ENCODE data around the gene SDHAF3. TPM values are rescaled to one million over a fixed set of nuclear protein-coding genes. Genes with fewer than 3 reads are reported as not detected.

Gene SDHAF3
- total RNA-seq, 1 experiment from 2014 or later: 25.0 TPM

GRCh38 chr7:97096037-97096436, 21.5 kb upstream of the SDHAF3 start:
- Histone ChIP-seq H3K27ac (ENCODE audit: low read depth, low read length) (no peak overlapping the region), H3K9ac (ENCODE audit: low read length) (no peak overlapping the region), H3K9me2 (ENCODE audit: insufficient read depth) (no peaks in the 10 kb centered on the region), H3K4me3 (replicated peaks in 1 of 2; ENCODE audit: low read depth in 1 of 2, low read length in 2 of 2) (no peak overlapping the region), H3K4me2 (ENCODE audit: low read length) (no peak overlapping the region), H3K9me3 (ENCODE audit: control insufficient read depth in 1 of 2, insufficient read depth in 1 of 2, low read depth in 1 of 2, low read length in 2 of 2) (no peaks in the 10 kb centered on the region), H2AFZ (ENCODE audit: low read depth, low read length, poor library complexity, severe bottlenecking) (no peak overlapping the region), H3K4me1 (ENCODE audit: control insufficient read depth in 1 of 2, insufficient read depth in 2 of 2, low read length in 2 of 2) (no peaks in the 10 kb centered on the region), H4K20me1 (ENCODE audit: insufficient read depth) (no peaks in the 10 kb centered on the region), H3K36me3 (ENCODE audit: control insufficient read depth in 1 of 2, insufficient read depth in 2 of 2, low read length in 2 of 2) (no peaks in the 10 kb centered on the region), H3K79me2 (ENCODE audit: insufficient read depth, low read length) (no peaks in the 10 kb centered on the region), H3K27me3 (ENCODE audit: insufficient read depth, low read length) (peaks cover 9% of the 10 kb centered on the region; the same call in 1 of the 2 replicates)
- intact Hi-C loops (cut with micrococcal nuclease): no loop called here
- ChIA-PET RAD21 (ENCODE audit: low non-redundant PET in 1 of 2, low total read pairs in 2 of 2, uncharacterized antibody in 2 of 2, unreplicated experiment in 2 of 2) (no interaction called here), POLR2A (no interaction called here), CTCF (interaction anchor here (1.9 kb wide), 1 partner anchor 9 kb away, joined by 6 read pairs; no protein-coding TSS in a partner anchor)
- no peak for ATAC-seq
- BruUV-seq (replicated peaks): no TSS peak
- DNase-seq (ENCODE audit: low read depth, low spot score): no peak
- TF ChIP-seq ZNF274 (IDR thresholded peaks at IDR 0.05; ENCODE audit: low read depth, low read length) (no peak), ATF3 (IDR thresholded peaks at IDR 0.05) (no peak), POLR2A (IDR thresholded peaks at IDR 0.05; ENCODE audit: borderline replicate concordance, extremely low read depth, insufficient read depth, insufficient read length) (no peak), SRF (IDR thresholded peaks at IDR 0.05; ENCODE audit: low read depth) (no peak), YY1 (IDR thresholded peaks at IDR 0.05; ENCODE audit: extremely low read depth, insufficient replicate concordance, low read depth, low read length) (no peak), SIN3A (IDR thresholded peaks at IDR 0.05; ENCODE audit: low read depth) (no peak), MAX (IDR thresholded peaks at IDR 0.05) (no peak), CBX3 (IDR thresholded peaks at IDR 0.05; ENCODE audit: low read depth) (no peak), TCF7L2 (IDR thresholded peaks at IDR 0.05; ENCODE audit: borderline replicate concordance, extremely low read depth, insufficient read depth, insufficient read length) (no peak)

- no peak overlapping the region for H3K9ac ChIP-seq (ENCODE audit: low read length)
- no peak overlapping the region for H3K27ac ChIP-seq (ENCODE audit: low read depth, low read length)
- no peaks in the 10 kb centered on the region for H4K20me1 ChIP-seq (ENCODE audit: insufficient read depth)
- no peak overlapping the region for H3K4me2 ChIP-seq (ENCODE audit: low read length)
- H3K4me1 ChIP-seq (ENCODE audit: control insufficient read depth in 1 of 2, insufficient read depth in 2 of 2, low read length in 2 of 2): no peaks in the 10 kb centered on the region
- no peak overlapping the region for H3K4me3 ChIP-seq (replicated peaks in 1 of 2; ENCODE audit: low read depth in 1 of 2, low read length in 2 of 2)
- H3K27me3 ChIP-seq (ENCODE audit: insufficient read depth, low read length): peaks cover 3% of the 10 kb centered on the region; the same call in 1 of the 2 replicates
- no peak overlapping the region for H2AFZ ChIP-seq (ENCODE audit: low read depth, low read length, poor library complexity, severe bottlenecking)
- no peak for ATAC-seq
- intact Hi-C loops (cut with micrococcal nuclease): no loop called here
- no peak for DNase-seq (ENCODE audit: low read depth, low spot score)
- H3K79me2 ChIP-seq (ENCODE audit: insufficient read depth, low read length): no peaks in the 10 kb centered on the region
- BruUV-seq (replicated peaks): no TSS peak
- no peaks in the 10 kb centered on the region for H3K9me3 ChIP-seq (ENCODE audit: control insufficient read depth in 1 of 2, insufficient read depth in 1 of 2, low read depth in 1 of 2, low read length in 2 of 2)
- POLR2A ChIA-PET: no interaction called here
- CTCF ChIA-PET: interaction anchor here (1.9 kb wide), 1 partner anchor 8 kb away, joined by 6 read pairs; no protein-coding TSS in a partner anchor
- no peaks in the 10 kb centered on the region for H3K9me2 ChIP-seq (ENCODE audit: insufficient read depth)
- RAD21 ChIA-PET (ENCODE audit: low non-redundant PET in 1 of 2, low total read pairs in 2 of 2, uncharacterized antibody in 2 of 2, unreplicated experiment in 2 of 2): no interaction called here
- no peaks in the 10 kb centered on the region for H3K36me3 ChIP-seq (ENCODE audit: control insufficient read depth in 1 of 2, insufficient read depth in 2 of 2, low read length in 2 of 2)
- no peak for TF ChIP-seq TCF7L2 (IDR thresholded peaks at IDR 0.05; ENCODE audit: borderline replicate concordance, extremely low read depth, insufficient read depth, insufficient read length)
- no peak for TF ChIP-seq SP1 (IDR thresholded peaks at IDR 0.05; ENCODE audit: low read depth)
- no peak for TF ChIP-seq YY1 (IDR thresholded peaks at IDR 0.05; ENCODE audit: extremely low read depth, insufficient replicate concordance, low read depth, low read length)
- TF ChIP-seq CTCF (IDR thresholded peaks at IDR 0.05 in 2 of 3, conservative IDR thresholded peaks at IDR 0.05 in 1 of 3; ENCODE audit: borderline replicate concordance in 1 of 3, insufficient read depth in 1 of 3, low read depth in 2 of 3, low read length in 2 of 3): no peak
- no peak for TF ChIP-seq RAD21 (IDR thresholded peaks at IDR 0.05; ENCODE audit: low read depth)
- TF ChIP-seq SIN3A (IDR thresholded peaks at IDR 0.05; ENCODE audit: low read depth): no peak
- no peak for TF ChIP-seq REST (IDR thresholded peaks at IDR 0.05; ENCODE audit: low read depth)
- TF ChIP-seq EZH2phosphoT487 (IDR thresholded peaks at IDR 0.05; ENCODE audit: borderline replicate concordance): no peak
- no peak for TF ChIP-seq CEBPB (IDR thresholded peaks at IDR 0.05; ENCODE audit: low read depth)
- TF ChIP-seq POLR2A (IDR thresholded peaks at IDR 0.05; ENCODE audit: borderline replicate concordance, extremely low read depth, insufficient read depth, insufficient read length): no peak
Observed at GRCh38 chr7:97096661-97097060, 20.8 kb upstream of the SDHAF3 start.

All from HCT116 (cell line).